ENCODE results near the gene SNRK. TPM values are rescaled to one million over a fixed set of nuclear protein-coding genes. Genes with fewer than 3 reads are reported as not detected.

Gene SNRK
- total RNA-seq, 1 experiment from 2014 or later: 12.0 TPM

DNA sequence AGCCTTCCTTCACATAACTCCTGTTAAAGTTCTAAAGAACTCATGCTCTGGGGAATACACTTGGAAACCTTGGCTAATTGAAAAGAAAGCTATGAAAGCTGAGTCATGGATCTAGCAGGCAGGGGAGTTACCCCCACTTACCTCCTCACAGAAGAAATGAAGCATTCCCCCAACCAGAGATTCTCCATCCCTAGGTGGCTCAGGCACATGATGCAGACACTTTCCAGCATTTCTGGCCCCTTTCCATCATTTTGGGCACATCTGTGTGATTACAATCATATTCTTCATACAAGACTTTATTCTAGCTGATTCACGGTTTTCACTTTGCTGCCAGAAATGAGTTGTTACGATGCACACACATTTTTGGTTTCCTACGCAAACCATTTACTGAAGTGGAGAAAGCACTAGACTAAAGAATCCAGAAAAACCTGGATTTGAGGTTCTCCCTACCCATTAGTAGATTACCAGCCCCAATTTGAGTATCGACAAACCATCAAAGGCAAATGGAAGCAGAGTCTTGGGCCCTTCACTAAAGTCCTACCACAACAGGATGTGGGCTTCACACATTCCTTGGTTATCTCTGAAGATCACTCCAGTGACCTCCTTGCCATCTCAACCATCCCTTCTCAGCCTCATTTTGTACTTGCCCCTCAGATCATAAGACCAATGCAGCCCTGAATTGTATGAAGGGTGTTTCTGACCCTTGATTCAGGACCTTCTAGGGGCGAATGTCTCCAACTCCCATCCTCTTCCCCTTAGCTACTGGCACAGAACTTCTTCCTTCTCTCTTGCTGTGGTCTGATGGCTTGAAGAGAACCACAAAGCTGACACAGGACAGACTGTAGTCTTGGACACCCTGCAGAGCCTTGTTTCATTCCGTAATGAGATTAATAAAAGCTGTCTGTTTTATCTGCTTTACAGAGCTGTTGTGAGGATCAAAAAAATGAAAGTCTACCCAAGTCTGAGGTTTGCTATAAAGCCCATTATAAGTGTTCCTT, 42.5 kb upstream of the SNRK start:
- Histone ChIP-seq H3K56ac (ENCODE audit: insufficient read length, low read depth, low read length) (no peak overlapping the region), H3T11ph (ENCODE audit: low read length) (no peak overlapping the region), H3K23me2 (ENCODE audit: insufficient read length, low read depth, low read length, poor library complexity, severe bottlenecking) (no peaks in the 10 kb centered on the region), H3K23ac (ENCODE audit: insufficient read length, low read depth, low read length) (no peak overlapping the region), H3K27ac (ENCODE audit: insufficient read length, low read depth, low read length) (no peak overlapping the region), H4K8ac (replicated peaks; ENCODE audit: insufficient read length, low read depth, low read length) (no peak overlapping the region), H3K27me3 (ENCODE audit: insufficient read depth, low read length) (no peaks in the 10 kb centered on the region), H3K9ac (ENCODE audit: extremely low read depth, insufficient read length, low read length) (no peak overlapping the region), H2AFZ (ENCODE audit: low read length) (no peak overlapping the region), H4K91ac (ENCODE audit: insufficient read length, low read depth, low read length) (no peak overlapping the region), H3K9me3 (ENCODE audit: control insufficient read depth, low read depth, low read length) (no peaks in the 10 kb centered on the region), H2AK5ac (ENCODE audit: insufficient read length, low read length) (no peak overlapping the region), H3K4ac (ENCODE audit: low read depth, low read length) (no peak overlapping the region), H3K79me2 (ENCODE audit: insufficient read depth, low read length) (no peaks in the 10 kb centered on the region), H2BK20ac (ENCODE audit: low read depth, low read length, poor library complexity, severe bottlenecking) (no peak overlapping the region), H2BK12ac (ENCODE audit: insufficient read length, low read depth, low read length) (no peak overlapping the region), H3K18ac (ENCODE audit: insufficient read length, low read depth, low read length) (no peak overlapping the region), H2BK15ac (ENCODE audit: low read depth, low read length) (no peak overlapping the region), H3K79me1 (ENCODE audit: insufficient read depth, low read depth, low read length, poor library complexity, severe bottlenecking) (no peaks in the 10 kb centered on the region), H3K4me1 (ENCODE audit: insufficient read depth, low read length) (no peaks in the 10 kb centered on the region; the same call in 1 of the 2 replicates), H3K4me2 (ENCODE audit: insufficient read depth, insufficient read length, low read length) (no peak overlapping the region), H4K5ac (ENCODE audit: insufficient read length, low read depth, low read length) (no peak overlapping the region), H3K14ac (ENCODE audit: insufficient read depth, low read length) (no peak overlapping the region), H2BK120ac (ENCODE audit: low read depth, low read length, poor library complexity, severe bottlenecking) (no peak overlapping the region), H2BK5ac (ENCODE audit: insufficient read length, low read length) (no peak overlapping the region), H4K20me1 (ENCODE audit: control insufficient read depth, insufficient read depth, insufficient read length) (no peaks in the 10 kb centered on the region)
- no peak for DNase-seq
- TF ChIP-seq, protein P1, sequence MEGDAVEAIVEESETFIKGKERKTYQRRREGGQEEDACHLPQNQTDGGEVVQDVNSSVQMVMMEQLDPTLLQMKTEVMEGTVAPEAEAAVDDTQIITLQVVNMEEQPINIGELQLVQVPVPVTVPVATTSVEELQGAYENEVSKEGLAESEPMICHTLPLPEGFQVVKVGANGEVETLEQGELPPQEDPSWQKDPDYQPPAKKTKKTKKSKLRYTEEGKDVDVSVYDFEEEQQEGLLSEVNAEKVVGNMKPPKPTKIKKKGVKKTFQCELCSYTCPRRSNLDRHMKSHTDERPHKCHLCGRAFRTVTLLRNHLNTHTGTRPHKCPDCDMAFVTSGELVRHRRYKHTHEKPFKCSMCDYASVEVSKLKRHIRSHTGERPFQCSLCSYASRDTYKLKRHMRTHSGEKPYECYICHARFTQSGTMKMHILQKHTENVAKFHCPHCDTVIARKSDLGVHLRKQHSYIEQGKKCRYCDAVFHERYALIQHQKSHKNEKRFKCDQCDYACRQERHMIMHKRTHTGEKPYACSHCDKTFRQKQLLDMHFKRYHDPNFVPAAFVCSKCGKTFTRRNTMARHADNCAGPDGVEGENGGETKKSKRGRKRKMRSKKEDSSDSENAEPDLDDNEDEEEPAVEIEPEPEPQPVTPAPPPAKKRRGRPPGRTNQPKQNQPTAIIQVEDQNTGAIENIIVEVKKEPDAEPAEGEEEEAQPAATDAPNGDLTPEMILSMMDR (conservative IDR thresholded peaks at IDR 0.05): no peak
- Mint-ChIP-seq H3K27me3 (ENCODE audit: low read depth) (no peaks in the 10 kb centered on the region; the same call in none of the 2 replicates), H3K4me3 (no peak overlapping the region), H3K27ac (no peak overlapping the region), H3K36me3 (ENCODE audit: insufficient read depth in 1 of 3, low read depth in 3 of 3) (peaks cover 0 to 1% (median 0%) of the 10 kb centered on the region in 3 experiments; a peak in 2 of 7 replicates), H3K9me3 (peaks cover 8 to 9% of the 10 kb centered on the region in 2 experiments; a peak in 4 of 5 replicates), H3K4me1 (peaks cover 18 to 20% of the 10 kb centered on the region in 2 experiments)
- WGBS (ENCODE audit: extremely low coverage, insufficient read length, low lambda C conversion rate): no CpG with 5 or more reads among the region's 6 CpGs
